IMR-90 (cell line): ENCODE data around the gene RIOX2. TPM values are rescaled to one million over a fixed set of nuclear protein-coding genes. Genes with fewer than 3 reads are reported as not detected.

Source experiments
- ATAC-seq: fragments of 200-7000 bp; cut with Tn5 transposase; 2 replicates; pipeline ENCODE4 v1.9.1; 2020; ENCODE audit warnings: low read depth, mild to moderate bottlenecking, moderate library complexity
- BruUV-seq: library from RNA; stranded (reverse); fragments of 400-500 nt; replicated peaks from 2 replicates; lab custom pipeline; 2021; lab: Mats Ljungman, UMichigan
- CTCF ChIA-PET: fragments of 300-600 bp; formaldehyde crosslinking; extraction: SDS; loops from one replicate; lab custom pipeline; 2021; ENCODE audit warnings: antibody characterized with exemption; lab: Yijun Ruan, JAX
- POLR2A ChIA-PET: fragments of 300-600 bp; sonication (Branson Sonifier 250); formaldehyde crosslinking; loops from one replicate; lab custom pipeline; 2022; ENCODE audit warnings: antibody characterized with exemption; ENCODE audit not compliant: unreplicated experiment; lab: Charles Lee
- DNase-seq: peaks from one replicate; pipeline ENCODE4 v3.0.0; 2013
- H2AFZ ChIP-seq: replicated peaks from 2 replicates; pipeline ENCODE3; 2013; ENCODE audit warnings: low read length, mild to moderate bottlenecking; ENCODE audit not compliant: poor library complexity
- H2AK5ac ChIP-seq: 2 replicates; pipeline ENCODE4 v1.6.1; 2013; ENCODE audit warnings: low read depth, low read length, inconsistent platforms
- H2AK9ac ChIP-seq: replicated peaks from 2 replicates; pipeline ENCODE3; 2013; ENCODE audit warnings: mild to moderate bottlenecking, low read depth, low read length, moderate library complexity; ENCODE audit not compliant: poor library complexity
- H2BK120ac ChIP-seq: 2 replicates; pipeline ENCODE4 v1.6.1; 2013; ENCODE audit warnings: low read depth, low read length, inconsistent platforms
- H2BK15ac ChIP-seq: 3 replicates; pipeline ENCODE4 v1.6.1; 2013; ENCODE audit warnings: low read depth, low read length, inconsistent platforms
- H2BK20ac ChIP-seq: 2 replicates; pipeline ENCODE4 v1.6.1; 2013; ENCODE audit warnings: low read depth, mild to moderate bottlenecking, inconsistent platforms, low read length, moderate library complexity
- H2BK5ac ChIP-seq: 2 replicates; pipeline ENCODE4 v1.6.1; 2013; ENCODE audit warnings: mild to moderate bottlenecking, low read depth, low read length, inconsistent platforms; ENCODE audit not compliant: poor library complexity, severe bottlenecking
- H3K14ac ChIP-seq: replicated peaks from 2 replicates; pipeline ENCODE4 v1.6.1; 2013; ENCODE audit warnings: low read depth, low read length, inconsistent platforms
- H3K18ac ChIP-seq: 2 replicates; pipeline ENCODE4 v1.6.1; 2013; ENCODE audit warnings: low read depth, low read length, control low read depth
- H3K23ac ChIP-seq: 2 replicates; pipeline ENCODE4 v1.6.1; 2013; ENCODE audit warnings: low read depth, low read length, inconsistent platforms
- H3K27ac ChIP-seq: 2 replicates; pipeline ENCODE4 v1.5.1; 2013; ENCODE audit warnings: mild to moderate bottlenecking, control low read depth, low read length; ENCODE audit not compliant: insufficient read depth
- H3K27me3 ChIP-seq: 2 replicates; pipeline ENCODE4 v1.6.1; 2013; ENCODE audit warnings: low read length; ENCODE audit not compliant: control insufficient read depth, insufficient read depth
- H3K36me3 ChIP-seq: 2 replicates; pipeline ENCODE4 v1.6.1; 2013; ENCODE audit warnings: low read length, mixed read lengths; ENCODE audit not compliant: control insufficient read depth, insufficient read depth
- H3K4ac ChIP-seq: 2 replicates; pipeline ENCODE4 v1.6.1; 2013; ENCODE audit warnings: low read depth, low read length, inconsistent platforms
- H3K4me1 ChIP-seq: 2 replicates; pipeline ENCODE4 v1.6.1; 2013; ENCODE audit warnings: low read length, mixed read lengths; ENCODE audit not compliant: control insufficient read depth, insufficient read depth
- H3K4me2 ChIP-seq: 2 replicates; pipeline ENCODE4 v1.6.1; 2013; ENCODE audit warnings: low read depth, mild to moderate bottlenecking, control low read depth, low read length, moderate library complexity
- H3K4me3 ChIP-seq: 2 replicates; pipeline ENCODE4 v1.5.1; 2013; ENCODE audit warnings: low read depth, mild to moderate bottlenecking, control low read depth, low read length, moderate library complexity; ENCODE audit not compliant: insufficient read depth
- H3K56ac ChIP-seq: 2 replicates; pipeline ENCODE4 v1.6.1; 2013; ENCODE audit warnings: low read length, inconsistent platforms; ENCODE audit not compliant: insufficient read depth; ENCODE audit errors: extremely low read depth
- H3K79me1 ChIP-seq, 2 experiments: 2 replicates each; pipeline ENCODE4 v1.6.1; 2013; ENCODE audit warnings: low read length in 2 of 2, inconsistent platforms in 1 of 2, low read depth in 1 of 2
- H3K9ac ChIP-seq: 2 replicates; pipeline ENCODE4 v1.6.1; 2013; ENCODE audit warnings: low read depth, low read length, control low read depth
- H3K9me1 ChIP-seq: 2 replicates; pipeline ENCODE4 v1.6.1; 2013; ENCODE audit warnings: low read length, inconsistent platforms; ENCODE audit not compliant: insufficient read depth
- H3K9me3 ChIP-seq: 2 replicates; pipeline ENCODE4 v1.6.1; 2013; ENCODE audit warnings: low read length; ENCODE audit not compliant: control insufficient read depth, insufficient read depth
- H4K20me1 ChIP-seq: 2 replicates; pipeline ENCODE4 v1.6.1; 2013; ENCODE audit warnings: low read length, inconsistent platforms; ENCODE audit not compliant: insufficient read depth
- H4K5ac ChIP-seq: 2 replicates; pipeline ENCODE4 v1.6.1; 2013; ENCODE audit warnings: mild to moderate bottlenecking, low read depth, low read length, control low read depth
- H4K8ac ChIP-seq, 2 experiments: 2 replicates each; pipeline ENCODE4 v1.6.1; 2013; ENCODE audit warnings: low read depth in 2 of 2, low read length in 2 of 2, control low read depth in 1 of 2, inconsistent platforms in 1 of 2
- H4K91ac ChIP-seq: 2 replicates; pipeline ENCODE4 v1.6.1; 2013; ENCODE audit warnings: low read depth, low read length, inconsistent platforms; ENCODE audit not compliant: insufficient read depth
- CHD1 ChIP-seq: IDR thresholded peaks from 2 replicates; pipeline ENCODE4 v1.6.1; 2012; ENCODE audit warnings: low read depth, low read length, improper control_type of control experiment
- MAFK ChIP-seq: IDR thresholded peaks from 2 replicates; pipeline ENCODE4 v1.6.1; 2012; ENCODE audit warnings: low read depth, low read length, improper control_type of control experiment
- MAZ ChIP-seq: IDR thresholded peaks from 2 replicates; pipeline ENCODE4 v1.6.1; 2012; ENCODE audit warnings: low read depth, mild to moderate bottlenecking, low read length, improper control_type of control experiment, moderate library complexity, borderline replicate concordance
- MXI1 ChIP-seq: IDR thresholded peaks from 2 replicates; pipeline ENCODE4 v1.6.1; 2012; ENCODE audit warnings: low read depth, mild to moderate bottlenecking, low read length, moderate library complexity, borderline replicate concordance
- NFE2L2 ChIP-seq: fragments of 150-350 bp; IDR thresholded peaks from 2 replicates; pipeline ENCODE4 v1.6.1; 2016; ENCODE audit warnings: low read depth, mild to moderate bottlenecking, low read length
- POLR2A ChIP-seq: IDR thresholded peaks from 2 replicates; pipeline ENCODE4 v1.6.1; 2012; ENCODE audit warnings: mild to moderate bottlenecking, low read depth, low read length
- RAD21 ChIP-seq: IDR thresholded peaks from 2 replicates; pipeline ENCODE4 v1.6.1; 2012; ENCODE audit warnings: low read length, improper control_type of control experiment
- RFX5 ChIP-seq: IDR thresholded peaks from 2 replicates; pipeline ENCODE4 v1.8.0; 2012; ENCODE audit warnings: low read depth, mild to moderate bottlenecking, low read length, moderate library complexity
- SMC3 ChIP-seq: fragments of 150-350 bp; IDR thresholded peaks from 2 replicates; pipeline ENCODE4 v1.6.1; 2016; ENCODE audit warnings: low read depth, mild to moderate bottlenecking, antibody characterized with exemption, low read length, moderate library complexity
- WGBS, 2 experiments: methylation state at CpG; one replicate each; pipeline versions ENCODE4 v1.1.5 to v1.1.7; 2013; ENCODE audit warnings: missing lambda C conversion rate in 2 of 2; ENCODE audit not compliant: insufficient read length in 1 of 2; ENCODE audit errors: extremely low coverage in 2 of 2; 5-methylcytosine and 5-hydroxymethylcytosine counted together
- dilution Hi-C: fragments of 300-500 bp; cut with HindIII; formaldehyde crosslinking; loops from one replicate; pipeline ENCODE4 v1.14.3; 2018; ENCODE audit warnings: low sequenced_read_pairs; ENCODE audit not compliant: unreplicated experiment
- in situ Hi-C: fragments of 300-500 bp; cut with MboI; formaldehyde crosslinking; loops from 3 replicates; pipeline ENCODE4 v1.14.3; 2019; ENCODE audit warnings: low sequenced_read_pairs, inconsistent platforms, mixed read lengths
- intact Hi-C: fragments of 100-400 bp; cut with micrococcal nuclease; formaldehyde crosslinking; loops from 2 replicates; pipeline ENCODE4 v1.10.0; 2022
- polyA plus RNA-seq, 3 experiments: library from polyadenylated mRNA; depleted of rRNA; stranded (reverse); fragments of >200 nt; gene quantifications; 2 replicates each; pipeline ENCODE4 v1.2.3, GENCODE V29; 2012; ENCODE audit warnings: low replicate concordance in 1 of 3
- total RNA-seq: library from RNA; depleted of rRNA; stranded (reverse); fragments of >200 nt; gene quantifications from 2 replicates; pipeline ENCODE4 v1.2.3, GENCODE V29; 2012
- TF ChIP-seq, protein P1 (sequence below): fragments of 150-350 bp; IDR thresholded peaks from 2 replicates; pipeline ENCODE4 v1.6.1; 2016; ENCODE audit warnings: low read depth, mild to moderate bottlenecking, low read length, moderate library complexity, borderline replicate concordance
- TF ChIP-seq, protein P2 (sequence below): conservative IDR thresholded peaks from 2 replicates; pipeline ENCODE4 v1.5.1; 2012; ENCODE audit warnings: mild to moderate bottlenecking, low read depth, low read length, improper control_type of control experiment
- TF ChIP-seq, protein P3 (sequence below): fragments of 150-350 bp; IDR thresholded peaks from 2 replicates; pipeline ENCODE4 v1.6.1; 2017; ENCODE audit warnings: mild to moderate bottlenecking, antibody characterized with exemption, low read length, low read depth

RIOX2 gene
- total and polyA plus RNA-seq, 2 of the 4 experiments (the other 2 are of a cell fraction): 17.2 to 26.7 TPM

DNA sequence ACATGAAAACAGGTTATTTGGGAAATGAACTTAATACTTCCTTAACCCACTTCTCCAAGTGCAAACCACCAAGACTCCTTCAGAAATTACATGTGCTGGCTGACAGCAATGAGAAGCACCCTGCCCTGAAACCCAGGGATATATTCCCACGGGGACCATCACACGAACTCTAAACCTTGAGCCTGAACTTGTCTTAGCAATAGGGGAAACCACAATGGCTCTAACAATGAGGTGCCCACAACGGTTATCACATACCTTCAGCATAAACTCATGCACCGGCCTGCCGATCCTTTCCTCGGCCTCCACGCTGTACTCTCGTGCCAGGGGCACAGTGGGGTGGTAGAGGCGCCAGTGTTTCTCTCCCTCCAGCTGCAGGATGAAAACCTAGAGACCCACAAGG is 13.4 kb downstream of the RIOX2 start:
- ATAC-seq (no peak), DNase-seq (no peak)
- no peak overlapping the region for H3K9ac ChIP-seq
- peaks cover 9% of the 10 kb centered on the region for H3K4me1 ChIP-seq
- no peak overlapping the region for H2BK5ac ChIP-seq
- 0 out of 4 replicates have a peak overlapping the region, but pooled peaks of 1 of the 2 experiments have one; percentile 2 for H4K8ac ChIP-seq
- no peak overlapping the region for H3K4me3 ChIP-seq
- no peak overlapping the region for H4K5ac ChIP-seq
- intact Hi-C loops (no loop called here), in situ Hi-C loops (no loop called here), dilution Hi-C loops (no loop called here)
- no peak overlapping the region for H3K27ac ChIP-seq
- no peak overlapping the region for H3K14ac ChIP-seq
- no peak overlapping the region for H3K4ac ChIP-seq
- H3K9me3 ChIP-seq: no peaks in the 10 kb centered on the region
- CTCF ChIA-PET: no interaction called here
- no peak overlapping the region for H3K56ac ChIP-seq
- no peak overlapping the region for H3K23ac ChIP-seq
- H3K9me1 ChIP-seq: peaks cover 12% of the 10 kb centered on the region; the same call in 1 of the 2 replicates
- H4K91ac ChIP-seq: no peak overlapping the region
- H2BK120ac ChIP-seq: no peak overlapping the region
- no CpG with 5 or more reads among the region's 9 CpGs for WGBS, 2 experiments
- peaks cover 2 to 14% of the 10 kb centered on the region in 2 experiments; a peak in 2 of 4 replicates for H3K79me1 ChIP-seq
- H3K36me3 ChIP-seq: peaks cover 17% of the 10 kb centered on the region
- POLR2A ChIA-PET: no interaction called here
- no peak overlapping the region for H2AFZ ChIP-seq
- no peak overlapping the region for H2BK15ac ChIP-seq
- no peak overlapping the region for H2AK5ac ChIP-seq
- H3K27me3 ChIP-seq: no peaks in the 10 kb centered on the region
- H2AK9ac ChIP-seq: no peak overlapping the region
- H2BK20ac ChIP-seq: no peak overlapping the region
- TF ChIP-seq CHD1: no peak
- no peak for TF ChIP-seq MAFK
- TF ChIP-seq, protein P1, sequence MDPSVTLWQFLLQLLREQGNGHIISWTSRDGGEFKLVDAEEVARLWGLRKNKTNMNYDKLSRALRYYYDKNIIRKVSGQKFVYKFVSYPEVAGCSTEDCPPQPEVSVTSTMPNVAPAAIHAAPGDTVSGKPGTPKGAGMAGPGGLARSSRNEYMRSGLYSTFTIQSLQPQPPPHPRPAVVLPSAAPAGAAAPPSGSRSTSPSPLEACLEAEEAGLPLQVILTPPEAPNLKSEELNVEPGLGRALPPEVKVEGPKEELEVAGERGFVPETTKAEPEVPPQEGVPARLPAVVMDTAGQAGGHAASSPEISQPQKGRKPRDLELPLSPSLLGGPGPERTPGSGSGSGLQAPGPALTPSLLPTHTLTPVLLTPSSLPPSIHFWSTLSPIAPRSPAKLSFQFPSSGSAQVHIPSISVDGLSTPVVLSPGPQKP: no peak
- no peak for TF ChIP-seq SMC3
- no peak for TF ChIP-seq POLR2A
- no peak for TF ChIP-seq RAD21
- no peak for TF ChIP-seq MAZ
- TF ChIP-seq, protein P2, sequence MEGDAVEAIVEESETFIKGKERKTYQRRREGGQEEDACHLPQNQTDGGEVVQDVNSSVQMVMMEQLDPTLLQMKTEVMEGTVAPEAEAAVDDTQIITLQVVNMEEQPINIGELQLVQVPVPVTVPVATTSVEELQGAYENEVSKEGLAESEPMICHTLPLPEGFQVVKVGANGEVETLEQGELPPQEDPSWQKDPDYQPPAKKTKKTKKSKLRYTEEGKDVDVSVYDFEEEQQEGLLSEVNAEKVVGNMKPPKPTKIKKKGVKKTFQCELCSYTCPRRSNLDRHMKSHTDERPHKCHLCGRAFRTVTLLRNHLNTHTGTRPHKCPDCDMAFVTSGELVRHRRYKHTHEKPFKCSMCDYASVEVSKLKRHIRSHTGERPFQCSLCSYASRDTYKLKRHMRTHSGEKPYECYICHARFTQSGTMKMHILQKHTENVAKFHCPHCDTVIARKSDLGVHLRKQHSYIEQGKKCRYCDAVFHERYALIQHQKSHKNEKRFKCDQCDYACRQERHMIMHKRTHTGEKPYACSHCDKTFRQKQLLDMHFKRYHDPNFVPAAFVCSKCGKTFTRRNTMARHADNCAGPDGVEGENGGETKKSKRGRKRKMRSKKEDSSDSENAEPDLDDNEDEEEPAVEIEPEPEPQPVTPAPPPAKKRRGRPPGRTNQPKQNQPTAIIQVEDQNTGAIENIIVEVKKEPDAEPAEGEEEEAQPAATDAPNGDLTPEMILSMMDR: no peak
- TF ChIP-seq, protein P3, sequence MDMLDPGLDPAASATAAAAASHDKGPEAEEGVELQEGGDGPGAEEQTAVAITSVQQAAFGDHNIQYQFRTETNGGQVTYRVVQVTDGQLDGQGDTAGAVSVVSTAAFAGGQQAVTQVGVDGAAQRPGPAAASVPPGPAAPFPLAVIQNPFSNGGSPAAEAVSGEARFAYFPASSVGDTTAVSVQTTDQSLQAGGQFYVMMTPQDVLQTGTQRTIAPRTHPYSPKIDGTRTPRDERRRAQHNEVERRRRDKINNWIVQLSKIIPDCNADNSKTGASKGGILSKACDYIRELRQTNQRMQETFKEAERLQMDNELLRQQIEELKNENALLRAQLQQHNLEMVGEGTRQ: no peak
- TF ChIP-seq NFE2L2: no peak
- TF ChIP-seq RFX5: no peak
- no peak for TF ChIP-seq MXI1
- BruUV-seq: no TSS peak
- no peak overlapping the region for H3K18ac ChIP-seq
- no peak overlapping the region for H3K4me2 ChIP-seq
- no peaks in the 10 kb centered on the region for H4K20me1 ChIP-seq
